GM12878 (cell line): ENCODE results near the gene KNSTRN. TPM values are rescaled to one million over a fixed set of nuclear protein-coding genes. Genes with fewer than 3 reads are reported as not detected.

Source experiments
- ATAC-seq: fragments of 200-7000 bp; cut with Tn5 transposase; 3 replicates; pipeline ENCODE4 v1.9.1; 2020; ENCODE audit warnings: mild to moderate bottlenecking, moderate library complexity
- BruUV-seq: library from RNA; stranded (reverse); fragments of 400-500 nt; replicated peaks from 2 replicates; lab custom pipeline; 2021; lab: Mats Ljungman, UMichigan
- CTCF ChIA-PET: fragments of 300-600 bp; sonication (Branson Sonifier 250); formaldehyde crosslinking; extraction: SDS; loops from one replicate; lab custom pipeline; 2021; ENCODE audit warnings: inconsistent platforms; lab: Yijun Ruan, JAX
- POLR2A ChIA-PET: fragments of 350-600 bp; formaldehyde crosslinking; extraction: SDS; loops from one replicate; lab custom pipeline; 2021; ENCODE audit warnings: inconsistent platforms; lab: Charles Lee
- RAD21 ChIA-PET: fragments of 300-600 bp; sonication (Branson Sonifier 250); formaldehyde crosslinking; loops from one replicate; lab custom pipeline; 2023; ENCODE audit warnings: antibody characterized with exemption; ENCODE audit not compliant: unreplicated experiment; lab: Charles Lee
- SMC1A ChIA-PET: fragments of 300-600 bp; sonication (Branson Sonifier 250); formaldehyde crosslinking; loops from one replicate; lab custom pipeline; 2023; ENCODE audit not compliant: unreplicated experiment, uncharacterized antibody; lab: Charles Lee
- DNase-seq: peaks from one replicate; pipeline ENCODE4 v3.0.0-alpha.2; 2011; ENCODE audit warnings: low read depth, low spot score
- FAIRE-seq: peaks from 3 replicates; lab custom pipeline; 2011; peaks lifted over from hg19 to GRCh38; lab: Jason Lieb, UNC
- H2AFZ ChIP-seq: 2 replicates; pipeline ENCODE4 v1.6.0; 2011; ENCODE audit warnings: low read depth, low read length, control low read depth; ENCODE audit not compliant: control insufficient read depth
- H3K27ac ChIP-seq: 2 replicates; pipeline ENCODE4 v1.5.1; 2011; ENCODE audit warnings: control low read depth; ENCODE audit not compliant: control insufficient read depth, insufficient read depth
- H3K27me3 ChIP-seq, 2 experiments: replicated peaks in 1 of 2; 2 replicates each; pipeline versions ENCODE4 v1.6.0 to v1.6.1; 2011; ENCODE audit warnings: low read length in 1 of 2; ENCODE audit not compliant: control insufficient read depth in 2 of 2, insufficient read depth in 2 of 2
- H3K36me3 ChIP-seq, 2 experiments: 2 replicates each; pipeline ENCODE4 v1.5.1; 2011; ENCODE audit warnings: low read length in 1 of 2; ENCODE audit not compliant: control insufficient read depth in 2 of 2, insufficient read depth in 2 of 2
- H3K4me1 ChIP-seq: 2 replicates; pipeline ENCODE4 v1.6.1; 2011; ENCODE audit warnings: mild to moderate bottlenecking, low read length, moderate library complexity, mixed read lengths; ENCODE audit not compliant: control insufficient read depth, insufficient read depth
- H3K4me2 ChIP-seq: 2 replicates; pipeline ENCODE4 v1.6.0; 2011; ENCODE audit warnings: control low read depth; ENCODE audit not compliant: control insufficient read depth, insufficient read depth
- H3K4me3 ChIP-seq: fragments of 200-600 bp; sonication (generic); 2 replicates; pipeline ENCODE4 v1.5.1; 2016
- H3K79me2 ChIP-seq: 2 replicates; pipeline ENCODE4 v1.6.0; 2011; ENCODE audit warnings: low read length; ENCODE audit not compliant: control insufficient read depth, insufficient read depth
- H3K9ac ChIP-seq: 2 replicates; pipeline ENCODE4 v1.8.0; 2011; ENCODE audit warnings: low read length, control low read depth, mixed read lengths; ENCODE audit not compliant: control insufficient read depth, insufficient read depth
- H3K9me3 ChIP-seq: replicated peaks from 3 replicates; pipeline ENCODE4 v1.5.1; 2011; ENCODE audit warnings: mild to moderate bottlenecking, low read length; ENCODE audit not compliant: control insufficient read depth, insufficient read depth
- H4K20me1 ChIP-seq: 2 replicates; pipeline ENCODE4 v1.6.0; 2011; ENCODE audit not compliant: control insufficient read depth, insufficient read depth
- KDM1A ChIP-seq: fragments of 200-600 bp; sonication (generic); IDR thresholded peaks from 2 replicates; pipeline ENCODE4 v1.6.1; 2016; ENCODE audit warnings: borderline replicate concordance
- MYB ChIP-seq: fragments of 150-350 bp; IDR thresholded peaks from 2 replicates; pipeline ENCODE4 v1.6.1; 2014; ENCODE audit warnings: mild to moderate bottlenecking, low read depth, low read length, borderline replicate concordance
- NFYA ChIP-seq: IDR thresholded peaks from 2 replicates; pipeline ENCODE4 v1.6.1; 2011; ENCODE audit warnings: low read depth, mild to moderate bottlenecking, low read length, improper control_type of control experiment, borderline replicate concordance
- PAX5 ChIP-seq: IDR thresholded peaks from 2 replicates; pipeline ENCODE4 v1.6.1; 2011; ENCODE audit warnings: low read depth, low read length, borderline replicate concordance
- PML ChIP-seq: IDR thresholded peaks from 2 replicates; pipeline ENCODE4 v1.6.1; 2012; ENCODE audit warnings: low read length, inconsistent platforms
- STAT1 ChIP-seq: fragments of 450-650 bp; conservative IDR thresholded peaks from 2 replicates; pipeline ENCODE4 v1.6.1; 2014; ENCODE audit warnings: antibody characterized with exemption, mild to moderate bottlenecking
- ZBTB40 ChIP-seq: fragments of 450-650 bp; IDR thresholded peaks from 2 replicates; pipeline ENCODE4 v1.6.1; 2016; ENCODE audit warnings: mild to moderate bottlenecking, moderate library complexity, borderline replicate concordance
- ZNF24 ChIP-seq: fragments of 450-650 bp; IDR thresholded peaks from 2 replicates; pipeline ENCODE4 v1.6.1; 2017; ENCODE audit warnings: antibody characterized with exemption, mild to moderate bottlenecking
- WGBS: methylation state at CpG from one replicate; pipeline ENCODE4 v1.1.6; 2016; ENCODE audit warnings: low lambda C conversion rate; ENCODE audit not compliant: insufficient replicate concordance, insufficient coverage; ENCODE audit errors: missing lambda C conversion rate; 5-methylcytosine and 5-hydroxymethylcytosine counted together
- in situ Hi-C: fragments of 300-500 bp; cut with MboI; formaldehyde crosslinking; loops from 9 replicates; pipeline ENCODE4 v1.14.3; 2018; ENCODE audit warnings: mixed read lengths
- intact Hi-C: fragments of 100-400 bp; cut with micrococcal nuclease; formaldehyde crosslinking; loops from one replicate; pipeline ENCODE4 v1.14.2; 2022; ENCODE audit not compliant: unreplicated experiment
- polyA plus RNA-seq, 11 experiments: library from polyadenylated mRNA; depleted of rRNA in 4 of 11; unstranded in 6 of 11; stranded (reverse) in 5 of 11; fragments of >200 nt; fragmentation: Nextera tagmentation in 4 of 11; fragmentation: Illumina TruSeq in 1 of 11; extraction: Ambion mirVana in 4 of 11; extraction: Trizol in 1 of 11; gene quantifications; 1 replicate in 1 of 11; 2 replicates in 10 of 11; pipeline versions ENCODE4 v1.2.1 to v1.2.3, GENCODE V29; 2011 to 2016; ENCODE audit warnings: inconsistent platforms in 2 of 11, missing spikeins in 2 of 11, low read depth in 1 of 11
- total RNA-seq, 4 experiments: library from RNA; depleted of rRNA in 3 of 4; stranded (reverse); fragments of >200 nt in 3 of 4; fragmentation: Illumina TruSeq in 1 of 4; extraction: Trizol in 1 of 4; gene quantifications; 2 replicates each; pipeline versions ENCODE4 v1.2.1 to v1.2.3, GENCODE V29; 2013 to 2021
- TF ChIP-seq, protein P1 (sequence below): IDR thresholded peaks from 2 replicates; pipeline ENCODE4 v1.6.1; 2012; ENCODE audit warnings: low read depth, low read length, improper control_type of control experiment

The KNSTRN gene
- total and polyA plus RNA-seq, 10 of the 15 experiments (the other 5 are each of a cell fraction or from before 2014, with no cell fraction given), result 30.3 to 72.1 (median 47.1) TPM

GRCh38 chr15:40366457-40367370 is 15.8 kb upstream of the KNSTRN start:
- peaks cover 3 to 5% of the 10 kb centered on the region in 2 experiments for H3K27me3 ChIP-seq
- no peak overlapping the region for H3K9ac ChIP-seq
- WGBS, result 86% methylated on average over 14 of the region's 14 CpGs
- ATAC-seq (no peak), FAIRE-seq (no peak), DNase-seq (no peak)
- no peak overlapping the region for H2AFZ ChIP-seq
- no peaks in the 10 kb centered on the region for H3K36me3 ChIP-seq
- H3K79me2 ChIP-seq, result no peaks in the 10 kb centered on the region
- intact Hi-C loops (no loop called here), in situ Hi-C loops (no loop called here)
- ChIA-PET POLR2A (interaction anchor here (0.5 kb wide), 1 partner anchor 12 kb away, joined by 4 read pairs; no protein-coding TSS in a partner anchor), RAD21 (interaction anchor here (1.4 kb wide), 1 partner anchor 22 kb away, joined by 4 read pairs; no protein-coding TSS in a partner anchor), CTCF (interaction anchor here (1.2 to 7.5 kb wide), 8 partner anchors 23 to 140 kb away, joined by 3 to 58 read pairs (median 7); partner anchors contain the start of genes CCDC9B and IVD), SMC1A (interaction anchor here (0.8 to 1.3 kb wide), 3 partner anchors 9 to 25 kb away, joined by 3 to 5 read pairs (median 4); partner anchors contain the start of gene KNSTRN)
- H3K9me3 ChIP-seq, result no peaks in the 10 kb centered on the region
- TF ChIP-seq NFYA, result no peak
- no peak for TF ChIP-seq MYB
- no peak for TF ChIP-seq KDM1A
- H4K20me1 ChIP-seq, result no peaks in the 10 kb centered on the region
- H3K4me3 ChIP-seq, result no peak overlapping the region
- BruUV-seq, result no TSS peak
- no peak overlapping the region for H3K4me2 ChIP-seq
- peaks cover 8% of the 10 kb centered on the region for H3K4me1 ChIP-seq
- no peak overlapping the region for H3K27ac ChIP-seq

- no peak overlapping the region for H3K9ac ChIP-seq
- WGBS, result 40% methylated on average over 5 of the region's 5 CpGs
- no peaks in the 10 kb centered on the region for H4K20me1 ChIP-seq
- POLR2A ChIA-PET, result interaction anchor here (0.5 kb wide), 1 partner anchor 12 kb away, joined by 4 read pairs; no protein-coding TSS in a partner anchor
- no peaks in the 10 kb centered on the region for H3K79me2 ChIP-seq
- peak overlapping the region; percentile 86; the same call in 1 of the 2 replicates for H3K4me2 ChIP-seq
- CTCF ChIA-PET, result interaction anchor here (0.6 to 7.5 kb wide), 9 partner anchors 15 to 56 kb away, joined by 3 to 58 read pairs (median 5); partner anchors contain the start of genes CCDC9B, IVD and KNSTRN
- H3K4me3 ChIP-seq, result no peak overlapping the region; the same call in 1 of the 2 replicates
- no peaks in the 10 kb centered on the region for H3K36me3 ChIP-seq
- in situ Hi-C loops (no loop called here), intact Hi-C loops (no loop called here)
- H2AFZ ChIP-seq, result peak overlapping the region; percentile 69
- BruUV-seq, result no TSS peak
- H3K27me3 ChIP-seq, result peaks cover 3 to 5% of the 10 kb centered on the region in 2 experiments
- FAIRE-seq (no peak), ATAC-seq (no peak), DNase-seq (no peak)
- H3K4me1 ChIP-seq, result peaks cover 8% of the 10 kb centered on the region
- RAD21 ChIA-PET, result interaction anchor here (1.4 kb wide), 1 partner anchor 23 kb away, joined by 4 read pairs; no protein-coding TSS in a partner anchor
- SMC1A ChIA-PET, result interaction anchor here (1.3 to 2.4 kb wide), 2 partner anchors 15 to 55 kb away, joined by 5 to 8 read pairs; partner anchors contain the start of gene KNSTRN
- H3K9me3 ChIP-seq, result no peaks in the 10 kb centered on the region
- no peak overlapping the region for H3K27ac ChIP-seq
- TF ChIP-seq ZNF24 (no peak), PML (no peak), PAX5 (no peak), STAT1 (no peak), ZBTB40 (no peak)
- TF ChIP-seq, protein P1, sequence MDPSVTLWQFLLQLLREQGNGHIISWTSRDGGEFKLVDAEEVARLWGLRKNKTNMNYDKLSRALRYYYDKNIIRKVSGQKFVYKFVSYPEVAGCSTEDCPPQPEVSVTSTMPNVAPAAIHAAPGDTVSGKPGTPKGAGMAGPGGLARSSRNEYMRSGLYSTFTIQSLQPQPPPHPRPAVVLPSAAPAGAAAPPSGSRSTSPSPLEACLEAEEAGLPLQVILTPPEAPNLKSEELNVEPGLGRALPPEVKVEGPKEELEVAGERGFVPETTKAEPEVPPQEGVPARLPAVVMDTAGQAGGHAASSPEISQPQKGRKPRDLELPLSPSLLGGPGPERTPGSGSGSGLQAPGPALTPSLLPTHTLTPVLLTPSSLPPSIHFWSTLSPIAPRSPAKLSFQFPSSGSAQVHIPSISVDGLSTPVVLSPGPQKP, result no peak
Measured at GRCh38 chr15:40367371-40367685, 15.2 kb upstream of the KNSTRN start.
